ENCODE data around the gene RB1.
"Not testable (repeated sequence)": the region's sequence is repeated elsewhere in the genome, so short reads cannot be mapped to it uniquely, and the experiment has no call there.

Gene RB1

DNA sequence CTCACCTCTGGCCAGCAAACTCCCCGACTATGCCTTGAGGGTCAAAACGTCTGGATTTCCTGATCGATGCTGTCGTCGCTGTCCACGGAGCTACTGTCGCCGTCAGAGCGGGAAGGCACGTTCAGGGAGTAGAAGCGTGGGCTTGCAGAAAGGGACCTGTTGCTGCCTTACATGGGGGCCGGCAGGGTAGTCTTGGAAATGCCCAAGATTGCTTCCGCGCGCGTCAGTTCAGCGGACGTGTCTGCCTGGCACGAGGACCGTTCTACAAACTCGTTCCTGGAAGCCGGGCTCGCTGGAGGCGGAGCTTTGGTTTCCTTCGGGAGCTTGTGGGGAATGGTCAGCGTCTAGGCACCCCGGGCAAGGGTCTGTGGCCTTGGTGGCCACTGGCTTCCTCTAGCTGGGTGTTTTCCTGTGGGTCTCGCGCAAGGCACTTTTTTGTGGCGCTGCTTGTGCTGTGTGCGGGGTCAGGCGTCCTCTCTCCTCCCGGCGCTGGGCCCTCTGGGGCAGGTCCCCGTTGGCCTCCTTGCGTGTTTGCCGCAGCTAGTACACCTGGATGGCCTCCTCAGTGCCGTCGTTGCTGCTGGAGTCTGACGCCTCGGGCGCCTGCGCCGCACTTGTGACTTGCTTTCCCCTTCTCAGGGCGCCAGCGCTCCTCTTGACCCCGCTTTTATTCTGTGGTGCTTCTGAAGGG lies 15.4 kb downstream of the RB1 start:
- H3K36me3 Mint-ChIP-seq, result peaks cover 11% of the 10 kb centered on the region
- H3K27ac Mint-ChIP-seq, result peak overlapping the region; percentile 86
- H3K27me3 Mint-ChIP-seq, result no peaks in the 10 kb centered on the region
- peak overlapping the region; percentile 86 for H3K4me3 Mint-ChIP-seq
- H3K9me3 Mint-ChIP-seq, result no peaks in the 10 kb centered on the region
- H3K4me1 Mint-ChIP-seq, result peaks cover 33% of the 10 kb centered on the region

GRCh38 chr13:48319531-48320398 lies 16.2 kb downstream of the RB1 start:
- H3K27ac Mint-ChIP-seq, result peak overlapping the region; percentile 86
- H3K4me3 Mint-ChIP-seq, result peak overlapping the region; percentile 86
- H3K4me1 Mint-ChIP-seq, result peaks cover 37% of the 10 kb centered on the region
- no peaks in the 10 kb centered on the region for H3K27me3 Mint-ChIP-seq
- peaks cover 11% of the 10 kb centered on the region for H3K36me3 Mint-ChIP-seq
- H3K9me3 Mint-ChIP-seq, result no peaks in the 10 kb centered on the region

- no peaks in the 10 kb centered on the region for H3K27me3 Mint-ChIP-seq
- H3K9me3 Mint-ChIP-seq, result no peaks in the 10 kb centered on the region
- no peak overlapping the region for H3K27ac Mint-ChIP-seq
- peaks cover 35% of the 10 kb centered on the region for H3K4me1 Mint-ChIP-seq
- peak overlapping the region; percentile 86 for H3K4me3 Mint-ChIP-seq
- H3K36me3 Mint-ChIP-seq, result peaks cover 12% of the 10 kb centered on the region
Measured at GRCh38 chr13:48320399-48320790, 16.8 kb downstream of the RB1 start.

DNA sequence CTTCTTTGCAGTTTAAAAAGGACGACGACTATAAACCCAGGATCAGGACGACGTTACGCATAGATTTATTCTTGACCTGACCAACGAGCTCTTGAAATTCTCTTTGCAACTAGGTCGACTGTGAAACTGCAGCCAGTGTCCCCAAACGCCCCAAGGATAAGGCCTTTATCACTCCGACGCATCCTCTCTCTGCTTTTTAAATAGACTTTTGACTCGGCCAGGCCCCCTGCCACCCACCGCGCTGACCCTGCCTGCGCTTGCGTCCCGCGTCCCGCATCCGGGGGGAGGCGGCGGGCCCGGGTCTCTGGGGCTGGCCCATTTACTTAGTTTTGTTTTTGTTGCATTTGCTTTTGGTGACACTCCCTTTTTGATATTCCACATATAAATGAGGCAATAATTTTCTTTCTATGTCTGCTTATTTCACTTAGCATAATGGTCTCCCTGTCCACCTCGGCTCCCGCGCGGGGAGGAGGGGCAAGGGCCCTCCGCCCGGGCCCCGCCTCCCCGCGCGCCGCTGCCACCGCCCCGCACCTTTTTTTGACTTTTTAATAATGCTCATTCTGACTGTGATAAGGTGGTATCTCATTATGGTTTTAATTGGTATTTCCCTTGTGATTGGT lies 17.4 kb downstream of the RB1 start:
- peak overlapping the region; percentile 86 for H3K4me3 Mint-ChIP-seq
- no peaks in the 10 kb centered on the region for H3K27me3 Mint-ChIP-seq
- H3K4me1 Mint-ChIP-seq, result peaks cover 30% of the 10 kb centered on the region
- peaks cover 12% of the 10 kb centered on the region for H3K36me3 Mint-ChIP-seq
- no peaks in the 10 kb centered on the region for H3K9me3 Mint-ChIP-seq
- peak overlapping the region; percentile 79 for H3K27ac Mint-ChIP-seq

DNA sequence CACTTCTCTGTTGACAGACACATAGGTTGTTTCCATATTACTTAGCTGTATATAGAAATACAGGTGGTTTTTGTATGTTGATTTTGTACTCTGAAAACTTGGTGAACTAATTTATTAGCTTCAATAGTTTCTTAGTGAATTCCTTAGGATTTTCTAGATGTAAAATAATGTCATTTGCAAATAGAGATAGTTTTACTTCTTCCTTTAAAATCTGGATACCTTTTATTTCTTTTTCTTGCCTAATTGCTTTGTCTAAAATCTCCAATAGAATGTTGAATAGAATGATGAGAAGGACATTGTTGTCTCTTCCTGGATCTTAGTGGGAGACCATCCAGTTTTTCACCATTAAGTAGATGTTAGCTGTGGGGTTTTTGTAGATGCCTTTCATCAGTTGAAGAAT lies 18.7 kb downstream of the RB1 start:
- Mint-ChIP-seq H3K27ac (no peak overlapping the region), H3K27me3 (no peaks in the 10 kb centered on the region), H3K9me3 (no peaks in the 10 kb centered on the region), H3K4me3 (peak overlapping the region; percentile 76), H3K36me3 (peaks cover 12% of the 10 kb centered on the region), H3K4me1 (peaks cover 30% of the 10 kb centered on the region)

DNA sequence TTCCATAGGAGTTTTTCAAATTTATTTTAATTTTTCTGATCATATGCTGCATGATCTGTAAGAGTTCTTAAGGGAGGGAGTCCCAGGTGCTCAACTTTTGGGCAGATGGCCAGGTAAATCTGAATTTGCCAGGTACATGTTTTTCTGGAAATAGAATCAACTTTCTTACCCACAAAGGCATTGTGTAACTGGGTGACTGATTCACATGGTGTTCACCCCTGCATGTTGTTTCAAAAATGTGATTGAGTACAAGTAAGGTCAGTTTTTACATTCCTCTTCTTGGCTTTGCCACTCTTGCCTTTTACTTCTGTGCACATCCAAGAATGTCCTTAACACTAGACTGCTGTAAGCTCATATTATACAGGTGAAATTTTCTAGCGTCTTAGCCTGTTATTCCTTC lies 30.4 kb downstream of the RB1 start:
- Mint-ChIP-seq H3K36me3 (peaks cover 16% of the 10 kb centered on the region), H3K9me3 (no peaks in the 10 kb centered on the region), H3K4me3 (no peak overlapping the region), H3K27ac (no peak overlapping the region), H3K4me1 (peaks cover 18% of the 10 kb centered on the region), H3K27me3 (no peaks in the 10 kb centered on the region)

DNA sequence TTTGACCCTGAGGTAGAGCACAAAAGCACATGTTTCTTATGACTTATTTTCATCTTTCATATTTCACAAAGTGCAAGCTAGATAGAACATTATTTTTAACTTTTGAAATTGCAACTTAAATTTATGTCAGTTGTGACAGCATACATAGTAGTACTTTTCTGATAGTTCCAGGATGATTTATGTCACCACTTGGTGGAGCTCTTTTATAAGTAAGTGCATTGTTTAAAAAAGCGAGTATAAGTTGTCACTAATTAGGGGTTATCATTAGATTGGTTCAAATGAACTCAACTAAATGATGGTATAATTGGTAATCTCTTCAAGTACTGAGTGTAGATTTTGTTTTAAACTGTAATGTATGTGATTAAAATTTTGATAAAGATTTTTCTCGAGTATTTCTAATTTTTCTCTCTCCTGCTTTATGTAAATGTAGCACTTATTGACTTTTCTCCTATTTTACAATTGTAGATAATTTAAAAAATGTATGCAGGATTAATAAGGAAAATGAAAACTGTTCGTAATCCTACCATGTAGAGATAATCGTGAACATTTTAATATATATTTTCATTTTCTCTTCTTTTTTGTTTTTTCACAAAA lies 31.1 kb downstream of the RB1 start:
- Mint-ChIP-seq H3K4me3 (no peak overlapping the region), H3K27me3 (no peaks in the 10 kb centered on the region), H3K9me3 (no peaks in the 10 kb centered on the region), H3K4me1 (peaks cover 18% of the 10 kb centered on the region), H3K27ac (no peak overlapping the region), H3K36me3 (peaks cover 16% of the 10 kb centered on the region)

DNA sequence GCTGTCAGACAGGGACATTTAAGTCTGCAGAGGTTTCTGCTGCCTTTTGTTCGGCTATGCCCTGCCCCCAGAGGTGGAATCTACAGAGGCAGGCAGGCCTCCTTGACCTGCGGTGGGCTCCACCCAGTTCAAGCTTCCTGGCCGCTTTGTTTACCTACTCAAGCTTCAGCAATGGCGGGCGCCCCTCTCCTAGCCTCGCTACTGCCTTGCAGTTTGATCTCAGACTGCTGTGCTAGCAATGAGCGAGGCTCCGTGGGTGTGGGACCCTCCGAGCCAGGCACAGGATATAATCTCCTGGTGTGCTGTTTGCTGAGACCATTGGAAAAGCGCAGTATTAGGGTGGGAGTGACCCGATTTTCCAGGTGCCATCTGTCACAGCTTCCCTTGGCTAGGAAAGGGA lies 35.6 kb downstream of the RB1 start:
- not testable (repeated sequence) for H3K27me3 Mint-ChIP-seq, H3K9me3 Mint-ChIP-seq, H3K27ac Mint-ChIP-seq, H3K4me3 Mint-ChIP-seq
- Mint-ChIP-seq H3K36me3 (peaks cover 16% of the 10 kb centered on the region), H3K4me1 (peaks cover 18% of the 10 kb centered on the region)

DNA sequence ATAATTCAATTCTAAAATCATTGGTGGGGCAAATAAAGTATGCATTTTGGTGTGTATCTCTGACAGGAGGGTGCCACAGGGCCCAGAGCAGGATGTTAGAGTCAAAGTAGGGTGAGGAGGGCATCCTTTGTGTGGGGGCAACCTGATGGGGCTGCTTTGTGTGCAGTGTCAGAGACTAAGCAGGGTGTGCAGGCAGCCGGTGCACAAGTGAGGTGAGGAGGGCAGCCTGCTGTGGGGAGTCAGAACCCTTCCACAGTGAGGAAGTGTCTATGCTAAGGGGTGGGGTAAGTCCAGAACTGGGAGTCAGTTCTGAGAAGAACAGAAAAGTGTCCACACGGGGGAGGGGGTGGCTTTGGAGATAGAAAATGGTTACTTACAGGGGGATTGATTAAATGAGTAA lies 40.7 kb downstream of the RB1 start:
- Mint-ChIP-seq H3K27ac (no peak overlapping the region), H3K4me3 (no peak overlapping the region), H3K9me3 (no peaks in the 10 kb centered on the region), H3K27me3 (no peaks in the 10 kb centered on the region), H3K4me1 (no peaks in the 10 kb centered on the region), H3K36me3 (peaks cover 17% of the 10 kb centered on the region)

- no peak overlapping the region for H3K4me3 Mint-ChIP-seq
- H3K27me3 Mint-ChIP-seq, result no peaks in the 10 kb centered on the region
- no peaks in the 10 kb centered on the region for H3K4me1 Mint-ChIP-seq
- peaks cover 35% of the 10 kb centered on the region for H3K36me3 Mint-ChIP-seq
- H3K9me3 Mint-ChIP-seq, result peaks cover 7% of the 10 kb centered on the region
- no peak overlapping the region for H3K27ac Mint-ChIP-seq
Measured at GRCh38 chr13:48346583-48346982, 43.0 kb downstream of the RB1 start.

GRCh38 chr13:48349525-48349924 lies 46.0 kb downstream of the RB1 start:
- peaks cover 23% of the 10 kb centered on the region for H3K9me3 Mint-ChIP-seq
- H3K36me3 Mint-ChIP-seq, result peaks cover 55% of the 10 kb centered on the region
- no peaks in the 10 kb centered on the region for H3K27me3 Mint-ChIP-seq
- no peaks in the 10 kb centered on the region for H3K4me1 Mint-ChIP-seq
- H3K27ac Mint-ChIP-seq, result no peak overlapping the region
- no peak overlapping the region for H3K4me3 Mint-ChIP-seq

GRCh38 chr13:48353590-48353989 lies 50.0 kb downstream of the RB1 start:
- H3K4me1 Mint-ChIP-seq, result no peaks in the 10 kb centered on the region
- peaks cover 51% of the 10 kb centered on the region for H3K36me3 Mint-ChIP-seq
- peaks cover 31% of the 10 kb centered on the region for H3K9me3 Mint-ChIP-seq
- no peaks in the 10 kb centered on the region for H3K27me3 Mint-ChIP-seq
- H3K4me3 Mint-ChIP-seq, result no peak overlapping the region
- peak overlapping the region; percentile 42 for H3K27ac Mint-ChIP-seq

DNA sequence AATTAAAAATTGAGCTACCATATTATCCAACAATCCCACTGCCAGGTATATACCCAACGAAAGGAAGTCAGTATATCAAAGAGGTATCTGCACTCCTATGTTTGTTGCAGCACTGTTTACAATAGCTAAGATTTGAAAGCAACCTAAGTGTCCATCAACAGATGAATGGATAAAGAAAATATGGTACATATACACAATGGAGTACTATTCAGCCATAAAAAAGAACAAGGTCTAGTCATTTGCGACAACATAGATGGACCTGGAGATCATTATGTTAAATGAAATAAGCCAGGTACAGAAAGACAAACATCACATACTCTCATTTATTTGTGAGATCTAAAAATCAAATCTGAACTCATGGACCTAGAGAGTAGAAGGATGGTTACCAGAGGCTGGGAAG lies 52.0 kb downstream of the RB1 start:
- peaks cover 42% of the 10 kb centered on the region for H3K36me3 Mint-ChIP-seq
- not testable (repeated sequence) for H3K27me3 Mint-ChIP-seq

GRCh38 chr13:48356750-48357149 lies 53.2 kb downstream of the RB1 start:
- H3K27ac Mint-ChIP-seq, result no peak overlapping the region
- no peak overlapping the region for H3K4me3 Mint-ChIP-seq
- peaks cover 23% of the 10 kb centered on the region for H3K9me3 Mint-ChIP-seq
- H3K27me3 Mint-ChIP-seq, result no peaks in the 10 kb centered on the region
- H3K36me3 Mint-ChIP-seq, result peaks cover 32% of the 10 kb centered on the region
- H3K4me1 Mint-ChIP-seq, result no peaks in the 10 kb centered on the region

More for the DNA sequence above, 52.0 kb downstream of the RB1 start:
- H3K4me3 Mint-ChIP-seq, H3K4me1 Mint-ChIP-seq, H3K27ac Mint-ChIP-seq: not testable (repeated sequence)
- H3K9me3 Mint-ChIP-seq, result peaks cover 30% of the 10 kb centered on the region

DNA sequence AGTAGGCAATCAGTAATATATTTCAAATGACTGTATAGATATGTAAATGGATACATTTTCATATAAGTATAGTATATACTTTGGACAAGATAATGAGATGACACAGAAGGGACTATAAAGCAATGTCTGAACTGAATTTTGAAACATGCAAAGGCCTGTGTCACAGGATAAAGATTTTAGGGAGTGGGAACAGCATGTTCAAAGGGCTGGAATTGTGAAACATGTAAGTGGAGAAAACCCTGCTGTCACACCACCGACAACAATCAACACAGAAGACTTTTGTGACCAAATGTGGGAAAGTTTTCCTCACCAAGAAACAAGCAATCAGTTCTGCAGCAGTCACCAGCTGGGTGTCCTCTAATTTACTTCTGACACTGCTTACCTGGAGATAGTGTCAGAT lies 66.4 kb downstream of the RB1 start:
- H3K36me3 Mint-ChIP-seq, result peaks cover 26% of the 10 kb centered on the region

GRCh38 chr13:48370815-48371214 lies 67.3 kb downstream of the RB1 start:
- peaks cover 29% of the 10 kb centered on the region for H3K36me3 Mint-ChIP-seq
- no peaks in the 10 kb centered on the region for H3K27me3 Mint-ChIP-seq
- no peak overlapping the region for H3K27ac Mint-ChIP-seq
- peaks cover 6% of the 10 kb centered on the region for H3K9me3 Mint-ChIP-seq
- H3K4me1 Mint-ChIP-seq, result no peaks in the 10 kb centered on the region
- H3K4me3 Mint-ChIP-seq, result no peak overlapping the region

More for the DNA sequence above, 66.4 kb downstream of the RB1 start:
- H3K27me3 Mint-ChIP-seq, result no peaks in the 10 kb centered on the region
- H3K4me3 Mint-ChIP-seq, result no peak overlapping the region
- H3K27ac Mint-ChIP-seq, result no peak overlapping the region
- peaks cover 5% of the 10 kb centered on the region for H3K9me3 Mint-ChIP-seq
- H3K4me1 Mint-ChIP-seq, result no peaks in the 10 kb centered on the region
